DMS53 (cell line): ENCODE measurements around the gene ADGRG3.

Source experiments
- DNase-seq: peaks from one replicate; lab custom pipeline; 2025; lab: John Stamatoyannopoulos, UW

ADGRG3 gene

DNA sequence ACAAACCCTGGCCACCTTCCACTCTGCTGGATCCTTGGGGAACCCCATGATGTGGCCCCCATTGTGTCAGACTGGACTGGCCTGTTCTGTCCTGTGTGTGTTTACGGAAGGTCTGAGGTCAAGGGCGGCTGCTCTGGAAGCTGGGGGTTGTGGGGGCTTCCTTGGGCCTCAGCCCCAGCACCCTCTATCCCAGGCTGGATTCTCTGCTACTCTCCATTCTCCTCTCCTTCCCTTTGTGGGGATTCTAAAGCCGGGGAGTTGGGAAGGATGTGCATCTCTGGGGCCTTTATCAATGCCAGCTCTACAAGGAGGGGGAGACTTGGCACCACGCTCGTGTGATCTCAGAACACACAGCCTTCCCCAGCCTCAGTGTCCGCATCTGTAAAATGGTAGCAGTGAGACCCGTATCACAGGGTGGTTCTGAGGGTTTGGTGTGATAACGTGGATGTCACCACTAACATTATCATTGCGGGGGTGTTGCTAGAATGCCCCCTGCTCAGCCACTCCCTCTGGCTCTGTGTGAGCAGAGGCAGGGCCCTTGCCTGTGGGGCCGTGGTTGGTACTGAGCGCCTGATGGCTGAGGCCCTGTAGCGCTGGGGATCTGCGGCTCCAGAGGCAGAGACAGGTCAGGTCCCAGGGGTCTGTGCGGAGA, 21.6 kb upstream of the ADGRG3 start:
- peak; percentile 38 for DNase-seq

DNA sequence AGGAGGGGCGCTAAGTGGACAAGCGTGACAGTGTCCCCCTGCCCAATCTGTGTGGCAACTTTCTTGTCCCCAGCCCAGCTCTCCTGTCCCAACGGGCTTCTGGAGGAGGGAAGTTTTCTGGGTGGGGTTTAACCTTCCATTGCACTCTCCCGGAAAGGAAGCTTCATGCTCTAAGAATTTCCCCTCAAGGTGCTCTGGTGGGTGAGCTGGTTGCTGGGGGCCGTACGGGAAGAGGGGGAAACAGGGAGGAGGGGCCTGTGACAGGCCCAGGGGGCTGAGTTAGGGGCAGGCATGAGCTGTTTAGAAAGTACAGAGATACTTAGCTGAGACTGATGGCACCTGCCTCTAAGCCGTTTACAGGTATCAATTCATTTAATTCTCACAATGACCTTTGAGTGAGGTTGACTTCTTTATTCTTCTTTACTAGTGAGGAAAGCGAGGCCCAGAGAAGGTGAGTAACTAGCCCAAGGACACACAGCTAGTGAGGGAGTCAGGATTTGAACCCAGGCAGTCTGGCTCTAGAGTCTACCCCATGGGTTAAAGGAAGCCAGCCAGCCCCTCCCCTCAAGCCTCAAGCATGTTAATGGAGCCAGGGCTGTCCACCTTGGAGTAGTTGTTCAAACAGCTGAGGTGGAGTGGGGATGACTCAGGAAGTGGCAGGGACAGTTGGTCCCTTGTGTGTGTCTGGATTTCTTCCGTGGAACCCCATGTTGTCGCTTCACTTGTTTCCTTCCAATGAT, 20.8 kb upstream of the ADGRG3 start:
- peak; percentile 70 for DNase-seq

DNA sequence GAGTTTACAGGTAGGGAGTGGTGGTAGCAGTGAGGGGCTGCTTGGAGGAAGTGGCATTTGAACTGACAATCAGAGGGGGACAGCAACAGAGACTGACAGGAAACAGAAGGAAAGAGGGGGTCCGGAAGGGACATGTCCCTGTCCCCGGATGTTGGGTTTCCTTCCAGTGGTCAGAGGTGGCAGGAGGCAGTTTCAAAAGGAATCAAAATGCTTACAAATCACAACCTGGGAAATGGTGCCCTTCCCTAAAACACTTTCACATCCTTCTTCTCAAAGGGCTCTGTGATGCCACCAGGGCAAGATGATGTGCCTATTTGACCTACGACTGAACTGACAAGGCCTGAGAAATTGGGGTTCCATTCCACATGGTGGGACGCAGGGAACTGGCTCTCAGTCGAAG, 20.0 kb upstream of the ADGRG3 start:
- DNase-seq = peak; percentile 37

DNA sequence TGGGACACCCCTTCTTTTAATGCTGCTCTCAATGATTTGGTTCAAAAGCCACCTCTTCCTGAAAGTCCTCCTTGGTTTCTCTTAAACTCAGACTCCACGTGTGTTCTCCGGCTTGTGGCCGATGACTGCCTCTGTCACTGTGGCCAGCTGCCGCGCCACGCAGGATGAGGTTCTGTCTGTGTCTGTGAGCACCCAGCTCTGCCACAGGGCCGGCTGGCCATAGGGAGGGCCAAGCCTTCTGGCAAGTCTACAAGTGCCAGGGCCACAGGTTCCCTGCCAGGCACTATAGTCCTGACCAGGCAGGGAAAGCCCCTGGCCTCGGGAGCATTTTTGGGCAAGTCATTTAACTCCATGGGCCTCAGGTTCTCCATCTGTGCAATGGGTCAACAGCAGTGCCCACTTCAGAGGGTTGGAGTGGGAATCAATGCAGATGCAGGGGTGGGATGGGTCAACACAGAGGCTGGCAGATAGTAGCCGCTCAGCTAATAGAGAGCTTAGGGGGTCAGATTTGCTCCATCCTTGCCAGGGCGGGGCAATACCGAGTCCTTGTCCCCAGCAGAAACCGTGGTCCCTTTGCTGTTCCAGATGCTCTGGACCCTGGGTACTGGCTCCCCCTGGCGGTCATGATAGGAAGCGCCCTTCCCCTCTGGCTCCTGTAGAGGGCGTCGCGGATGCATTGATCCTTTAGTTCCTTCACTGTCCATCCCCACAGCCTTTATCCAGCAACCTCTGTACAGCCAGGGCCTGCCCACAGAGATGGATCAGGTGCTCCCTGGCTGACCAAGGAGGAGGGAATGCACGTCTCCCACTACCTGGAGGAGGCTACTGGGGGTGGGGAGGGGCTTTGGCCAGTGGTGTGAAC, 19.3 kb upstream of the ADGRG3 start:
- peak; percentile 91 for DNase-seq

DNA sequence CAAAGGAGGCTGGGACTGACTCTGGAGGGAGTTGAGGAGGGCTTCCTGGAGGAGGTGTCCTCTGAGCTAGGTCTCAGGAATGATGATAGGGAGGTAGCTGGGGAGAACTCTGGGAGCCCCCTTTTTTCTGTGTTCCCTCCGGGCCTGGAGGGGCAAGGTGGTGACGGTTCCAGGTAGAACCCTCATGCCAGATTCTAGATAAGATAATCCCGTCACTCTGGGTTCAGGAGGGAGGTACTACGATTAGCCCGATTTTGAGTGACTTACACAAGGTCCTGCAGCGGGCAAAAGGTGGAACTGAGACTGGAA, 18.7 kb upstream of the ADGRG3 start:
- DNase-seq = no peak

DNA sequence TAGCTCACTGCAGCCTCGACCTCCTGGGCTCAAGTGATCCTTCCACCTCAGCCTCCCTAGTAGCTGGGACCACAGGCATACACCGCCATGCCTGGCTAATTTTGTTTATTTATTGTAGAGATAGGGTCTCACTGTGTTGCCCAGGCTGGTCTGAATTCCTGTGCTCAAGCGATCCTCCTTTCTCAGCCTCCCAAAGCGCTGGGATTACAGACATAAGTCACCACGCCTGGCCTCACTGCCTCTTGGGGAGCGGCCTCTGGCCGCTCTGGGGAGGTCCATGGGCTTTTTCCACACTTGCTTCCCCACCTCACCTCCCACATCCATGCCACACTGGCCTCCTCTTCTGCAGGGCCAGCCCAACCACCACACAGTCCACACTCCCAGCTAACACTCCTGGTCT, 18.3 kb upstream of the ADGRG3 start:
- DNase-seq = no peak

DNA sequence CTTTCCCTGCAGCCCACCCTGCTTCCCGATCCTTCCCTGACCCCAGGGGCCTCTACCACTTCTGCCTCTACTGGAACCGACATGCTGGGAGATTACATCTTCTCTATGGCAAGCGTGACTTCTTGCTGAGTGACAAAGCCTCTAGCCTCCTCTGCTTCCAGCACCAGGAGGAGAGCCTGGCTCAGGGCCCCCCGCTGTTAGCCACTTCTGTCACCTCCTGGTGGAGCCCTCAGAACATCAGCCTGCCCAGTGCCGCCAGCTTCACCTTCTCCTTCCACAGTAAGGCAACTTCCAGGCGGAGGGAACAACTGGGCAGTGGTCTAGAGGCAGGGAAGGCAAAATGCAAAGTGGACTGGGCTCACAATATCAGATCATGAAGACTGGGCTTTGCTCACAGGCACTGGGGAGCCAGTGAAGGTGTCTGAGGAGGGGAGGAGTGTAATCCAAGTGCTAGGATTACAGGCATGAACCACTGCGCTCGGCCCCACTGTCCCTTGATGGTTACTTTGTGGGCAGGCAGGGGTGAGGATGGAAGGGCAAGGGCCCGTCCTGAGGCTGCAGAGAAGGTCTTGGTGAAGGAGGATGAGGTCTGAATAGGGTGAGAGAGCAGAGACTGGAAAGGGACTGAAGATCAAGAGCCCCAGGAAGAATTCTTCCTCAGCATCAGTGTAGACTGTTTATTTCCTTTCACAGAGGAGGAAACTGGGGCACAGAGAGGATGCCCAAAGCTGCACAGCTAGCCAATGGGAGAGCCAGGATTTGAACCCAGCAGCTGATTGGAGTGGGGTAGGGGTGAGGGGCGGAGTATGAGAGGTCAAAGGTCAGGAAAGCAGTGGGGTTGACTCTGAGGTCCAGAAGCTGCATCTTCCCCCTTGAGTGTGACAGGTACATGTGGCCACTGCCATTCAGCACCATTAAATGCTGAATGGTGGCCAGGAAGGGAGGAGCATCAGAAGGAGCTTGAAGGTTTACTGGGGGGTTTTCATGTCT, 16.5 kb upstream of the ADGRG3 start:
- no peak for DNase-seq

DNA sequence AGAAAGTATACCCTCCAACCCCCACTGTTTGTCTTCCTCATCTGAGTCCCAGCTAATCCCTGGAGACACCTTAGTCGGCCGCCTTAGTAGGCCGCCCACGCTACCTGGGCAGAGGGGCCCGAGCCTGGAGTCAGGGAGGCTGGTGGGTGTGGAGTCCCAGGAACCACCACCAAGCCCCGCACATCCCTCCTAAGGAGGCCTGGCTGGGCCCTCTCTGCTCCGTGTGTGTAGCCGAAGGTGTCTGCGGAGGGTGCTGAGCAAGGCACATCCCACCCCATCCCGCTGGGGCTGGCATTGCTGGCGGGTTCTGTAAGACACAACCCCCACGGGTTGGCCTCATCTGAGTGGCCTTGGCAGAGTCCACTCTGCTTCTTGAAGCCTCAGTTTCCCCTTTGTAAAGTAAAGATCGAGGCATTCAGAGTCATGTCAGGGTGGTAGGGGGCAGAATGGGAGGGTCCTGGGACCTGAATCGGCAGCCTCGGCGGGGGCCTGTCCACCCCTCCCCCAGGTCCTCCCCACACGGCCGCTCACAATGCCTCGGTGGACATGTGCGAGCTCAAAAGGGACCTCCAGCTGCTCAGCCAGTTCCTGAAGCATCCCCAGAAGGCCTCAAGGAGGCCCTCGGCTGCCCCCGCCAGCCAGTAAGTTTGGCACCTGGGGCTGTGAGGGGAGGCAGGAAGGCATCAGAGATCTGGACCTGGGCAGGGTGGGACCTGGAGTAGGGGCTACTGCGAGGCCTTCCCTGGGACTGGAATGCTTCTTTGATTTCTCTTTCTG, 15.2 kb upstream of the ADGRG3 start:
- no peak for DNase-seq

DNA sequence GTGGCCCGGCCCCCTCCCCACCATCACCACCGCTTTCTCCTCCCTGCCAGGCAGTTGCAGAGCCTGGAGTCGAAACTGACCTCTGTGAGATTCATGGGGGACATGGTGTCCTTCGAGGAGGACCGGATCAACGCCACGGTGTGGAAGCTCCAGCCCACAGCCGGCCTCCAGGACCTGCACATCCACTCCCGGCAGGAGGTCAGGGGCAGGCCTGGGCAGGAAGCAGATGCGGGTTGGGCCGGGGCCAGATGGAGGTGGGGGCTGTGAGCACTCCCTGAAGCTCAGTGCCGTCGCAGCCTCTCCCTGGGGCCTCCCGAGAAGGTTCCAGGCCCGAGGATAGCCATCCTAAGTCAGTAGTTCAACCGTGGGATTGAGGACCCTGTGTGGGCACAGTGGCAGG, 14.2 kb upstream of the ADGRG3 start:
- no peak for DNase-seq

DNA sequence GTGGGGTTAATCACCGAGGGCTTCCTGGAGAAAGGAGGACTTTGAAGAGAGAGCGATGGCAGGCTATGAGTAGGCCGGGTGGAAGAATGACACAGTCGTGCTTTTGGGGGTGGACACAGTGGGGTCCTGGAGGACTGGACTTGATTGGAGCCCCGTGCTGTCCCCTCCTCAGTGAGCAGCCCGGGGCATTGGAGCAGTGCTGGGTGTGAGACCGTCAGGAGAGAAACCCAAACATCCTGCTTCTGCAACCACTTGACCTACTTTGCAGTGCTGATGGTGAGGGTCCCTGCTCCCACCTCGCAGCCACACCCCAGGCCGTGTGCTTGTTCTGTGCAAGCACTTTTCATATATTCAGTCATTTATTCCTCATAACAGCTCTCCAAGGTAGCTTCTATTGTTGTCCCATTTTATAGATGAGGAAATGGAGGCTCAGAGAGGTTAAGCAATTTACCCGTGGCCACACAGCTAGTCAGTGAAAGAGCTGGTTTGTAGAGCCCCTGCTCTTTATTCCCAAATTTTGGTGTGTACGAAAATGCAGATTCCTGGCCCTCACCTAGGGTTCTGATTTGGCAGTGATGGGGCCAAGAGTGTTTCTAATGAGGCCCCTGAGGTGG, 11.7 kb upstream of the ADGRG3 start:
- no peak for DNase-seq

DNA sequence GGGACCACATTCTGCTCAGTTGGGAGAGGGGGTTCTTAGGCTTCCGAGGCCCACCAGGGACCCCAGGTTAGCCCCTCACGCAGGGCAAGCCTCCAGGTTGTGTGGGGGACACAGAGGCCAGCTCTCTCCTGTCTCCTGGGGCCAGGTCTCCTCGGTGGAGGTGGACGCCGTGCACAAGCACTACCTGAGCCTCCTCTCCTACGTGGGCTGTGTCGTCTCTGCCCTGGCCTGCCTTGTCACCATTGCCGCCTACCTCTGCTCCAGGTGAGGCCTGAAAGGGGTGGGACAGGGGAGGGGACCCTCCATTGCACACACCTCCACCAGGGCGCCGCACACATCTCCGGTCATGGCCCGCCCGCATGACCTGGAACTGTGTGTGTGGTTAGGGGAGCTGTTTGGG, 10.9 kb upstream of the ADGRG3 start:
- no peak for DNase-seq

DNA sequence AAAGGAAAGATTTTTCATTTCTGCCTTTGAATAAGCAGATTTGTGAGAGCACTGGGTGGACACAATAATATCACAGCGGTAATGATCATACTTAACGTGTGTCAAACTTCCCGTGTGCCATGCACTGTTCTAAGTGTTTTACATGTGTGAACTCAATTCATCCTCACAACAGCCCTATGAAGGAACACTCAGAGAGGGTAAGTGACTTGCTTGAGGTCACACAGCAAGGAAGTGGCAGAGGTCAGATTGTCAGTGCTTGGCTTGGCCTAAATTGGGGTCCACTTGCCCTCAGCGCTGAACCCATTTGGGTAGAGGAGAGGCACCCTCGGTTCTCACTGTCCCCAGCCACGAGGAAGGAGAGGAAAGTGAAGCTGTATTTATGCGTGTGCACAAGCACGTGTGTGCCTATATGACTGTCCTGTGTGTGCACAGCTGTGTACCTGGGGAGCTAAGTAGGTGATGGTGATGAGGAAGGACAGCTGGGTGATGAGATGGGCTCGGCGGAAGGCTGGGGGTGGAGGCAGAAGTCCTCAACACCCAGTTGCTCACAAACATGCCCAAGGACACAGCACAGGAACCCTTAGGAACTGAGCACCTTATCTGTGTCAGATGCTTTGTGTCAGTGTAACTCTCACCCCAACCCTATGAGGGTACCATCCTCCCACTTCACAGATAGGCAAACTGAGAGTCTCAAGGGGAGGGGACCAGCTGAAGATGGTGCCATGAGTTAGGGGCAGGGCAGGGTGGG, 9.8 kb upstream of the ADGRG3 start:
- DNase-seq = no peak

DNA sequence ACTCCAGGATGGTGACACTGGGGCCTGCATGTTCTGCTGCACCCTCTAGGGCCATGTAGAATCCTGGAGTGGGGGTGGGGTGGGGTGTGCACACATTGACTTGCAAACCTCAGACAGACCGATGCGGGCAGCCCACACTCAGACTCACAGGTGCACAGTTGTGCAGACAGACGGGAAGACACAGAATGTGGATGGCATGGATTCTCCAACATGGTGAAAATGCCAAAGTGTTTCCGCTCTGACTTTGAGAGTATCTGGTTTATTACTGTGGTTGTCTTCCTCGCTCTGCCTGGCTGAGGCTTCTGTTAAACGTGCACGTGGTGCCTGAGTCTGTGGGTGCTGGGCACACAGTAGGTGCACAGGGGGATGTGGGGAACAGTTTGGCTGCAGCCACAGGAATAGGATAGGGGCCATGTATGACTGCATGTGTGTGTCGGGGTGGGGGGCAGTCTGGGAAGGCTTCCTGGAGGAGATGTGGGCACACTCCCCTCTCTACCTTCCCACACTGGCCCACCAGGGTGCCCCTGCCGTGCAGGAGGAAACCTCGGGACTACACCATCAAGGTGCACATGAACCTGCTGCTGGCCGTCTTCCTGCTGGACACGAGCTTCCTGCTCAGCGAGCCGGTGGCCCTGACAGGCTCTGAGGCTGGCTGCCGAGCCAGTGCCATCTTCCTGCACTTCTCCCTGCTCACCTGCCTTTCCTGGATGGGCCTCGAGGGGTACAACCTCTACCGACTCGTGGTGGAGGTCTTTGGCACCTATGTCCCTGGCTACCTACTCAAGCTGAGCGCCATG, 9.0 kb upstream of the ADGRG3 start:
- DNase-seq = no peak

DNA sequence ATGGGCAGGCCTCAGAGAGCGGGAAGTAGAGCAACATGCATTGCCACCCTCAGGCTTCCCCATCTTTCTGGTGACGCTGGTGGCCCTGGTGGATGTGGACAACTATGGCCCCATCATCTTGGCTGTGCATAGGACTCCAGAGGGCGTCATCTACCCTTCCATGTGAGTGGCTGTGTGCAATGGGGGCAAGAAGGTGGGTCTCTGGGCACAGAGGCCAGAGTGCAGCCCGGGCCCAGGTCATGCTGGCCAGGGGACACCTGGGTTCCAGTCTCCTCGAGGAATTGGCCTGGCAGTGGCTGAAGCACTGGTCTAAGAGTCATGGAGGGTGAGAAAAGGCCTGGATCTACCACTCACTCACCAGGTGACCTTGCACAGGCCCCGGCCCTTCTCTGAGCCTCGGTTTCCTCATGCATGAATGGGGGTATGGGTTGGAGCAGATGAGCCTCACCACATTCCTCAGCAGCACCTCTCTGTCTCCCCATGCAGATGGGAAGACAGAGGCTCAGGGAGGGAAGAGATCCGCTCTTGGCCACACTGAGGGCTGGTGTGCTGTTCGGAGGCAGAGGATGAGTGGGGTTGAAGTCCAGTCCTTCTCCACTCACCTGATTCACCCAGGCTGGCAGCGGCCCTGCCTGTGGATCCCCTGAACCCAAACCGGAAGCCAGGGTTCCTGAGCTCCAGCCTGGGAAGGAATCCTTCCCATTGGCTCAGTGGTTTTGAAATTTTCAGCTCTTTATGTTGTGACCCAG, 7.2 kb upstream of the ADGRG3 start:
- DNase-seq = no peak

DNA sequence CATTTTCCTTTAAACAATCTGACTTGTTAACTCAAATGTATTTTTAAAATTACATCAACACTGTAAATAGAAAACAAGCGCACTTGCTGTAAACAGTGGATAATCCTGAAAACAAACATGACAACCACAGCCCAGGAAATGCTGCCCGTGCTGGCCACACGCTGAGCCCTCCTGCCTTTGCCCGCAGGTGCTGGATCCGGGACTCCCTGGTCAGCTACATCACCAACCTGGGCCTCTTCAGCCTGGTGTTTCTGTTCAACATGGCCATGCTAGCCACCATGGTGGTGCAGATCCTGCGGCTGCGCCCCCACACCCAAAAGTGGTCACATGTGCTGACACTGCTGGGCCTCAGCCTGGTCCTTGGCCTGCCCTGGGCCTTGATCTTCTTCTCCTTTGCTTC, 6.6 kb upstream of the ADGRG3 start:
- no peak for DNase-seq

DNA sequence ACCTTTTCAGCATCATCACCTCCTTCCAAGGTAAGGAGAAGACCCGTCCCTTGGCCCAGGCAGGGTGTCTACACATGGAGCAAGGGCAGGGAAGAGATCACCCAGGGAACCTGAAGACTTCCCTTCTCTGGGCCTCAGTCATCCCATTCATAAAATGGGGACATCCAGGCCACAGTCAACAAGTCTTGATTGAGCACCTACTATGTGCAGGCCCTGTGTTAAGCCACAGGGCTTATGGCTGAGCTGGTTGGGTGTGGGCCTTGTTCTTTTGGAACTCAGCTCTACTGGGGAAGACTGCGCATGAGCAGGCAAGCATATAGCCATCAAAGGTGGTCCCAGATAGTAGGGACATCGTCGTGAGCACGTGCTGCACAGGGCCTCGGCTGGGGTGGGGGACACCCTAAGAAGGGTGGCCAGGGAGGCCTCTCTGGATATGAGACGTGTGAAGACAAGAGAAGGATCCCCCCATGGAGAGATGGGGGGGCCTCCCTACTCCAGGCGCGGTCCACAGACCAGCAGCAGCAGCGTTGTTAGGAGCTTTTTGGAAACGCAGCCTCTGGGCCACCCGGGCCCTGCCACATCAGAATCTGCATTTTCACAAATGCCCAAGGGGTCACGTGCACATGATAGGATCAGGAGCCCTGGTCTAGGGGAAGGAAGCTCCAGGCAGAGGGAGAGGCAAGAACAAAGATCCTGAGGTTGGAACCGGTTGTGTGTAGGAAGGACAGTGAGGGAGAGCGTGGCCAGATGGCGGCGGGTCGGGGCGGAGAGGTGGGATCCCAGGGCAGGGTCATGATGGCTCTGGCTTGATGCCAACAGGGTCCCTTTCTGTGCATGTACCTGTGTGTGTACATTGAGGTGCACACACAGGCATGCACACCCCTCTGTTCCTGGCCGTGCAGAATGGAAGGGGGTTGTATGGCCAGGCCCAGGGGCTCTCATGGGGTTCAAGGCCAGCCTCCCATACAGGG, 5.9 kb upstream of the ADGRG3 start:
- no peak for DNase-seq

DNA sequence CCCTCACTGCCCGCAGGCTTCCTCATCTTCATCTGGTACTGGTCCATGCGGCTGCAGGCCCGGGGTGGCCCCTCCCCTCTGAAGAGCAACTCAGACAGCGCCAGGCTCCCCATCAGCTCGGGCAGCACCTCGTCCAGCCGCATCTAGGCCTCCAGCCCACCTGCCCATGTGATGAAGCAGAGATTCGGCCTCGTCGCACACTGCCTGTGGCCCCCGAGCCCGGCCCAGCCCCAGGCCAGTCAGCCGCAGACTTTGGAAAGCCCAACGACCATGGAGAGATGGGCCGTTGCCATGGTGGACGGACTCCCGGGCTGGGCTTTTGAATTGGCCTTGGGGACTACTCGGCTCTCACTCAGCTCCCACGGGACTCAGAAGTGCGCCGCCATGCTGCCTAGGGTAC, 4.7 kb upstream of the ADGRG3 start:
- DNase-seq = no peak
